OCI-LY3 (cell line): ENCODE data around the gene GABARAP.

Experiments
- CTCF ChIP-seq: fragments of 200-600, 300-600 bp; sonication (generic); IDR thresholded peaks from 2 replicates; pipeline ENCODE4 v1.5.1; 2014; ENCODE audit warnings: antibody characterized with exemption, low read length, low read depth
- EZH2phosphoT487 ChIP-seq: fragments of 200-600 bp; shearing (Covaris generic); IDR thresholded peaks from 2 replicates; pipeline ENCODE4 v1.6.1; 2018; ENCODE audit warnings: antibody characterized with exemption, mixed run types, low read depth

GRCh38 chr17:7282752-7283321, 40.6 kb upstream of the GABARAP start:
- TF ChIP-seq CTCF (no peak), EZH2phosphoT487 (no peak)
